Suprapubic skin (tissue), 3 donors: ENCODE results near the gene DFFA.

Experiments used
- CTCF ChIP-seq, 2 donors: fragments of 200-600 bp in 1 of 2; fragments of 450-650 bp in 1 of 2; sonication (generic) in 1 of 2; IDR thresholded peaks; one replicate each; pipeline ENCODE4 v1.5.1; 2016 to 2019; ENCODE audit warnings: antibody characterized with exemption in 2 of 2, mild to moderate bottlenecking in 1 of 2, moderate library complexity in 1 of 2
- EP300 ChIP-seq: sonication (generic); formaldehyde crosslinking; IDR thresholded peaks from one replicate; pipeline ENCODE4 v1.6.1; 2017; ENCODE audit warnings: antibody characterized with exemption
- POLR2A ChIP-seq, 2 donors: fragments of 450-650 bp; IDR thresholded peaks; one replicate each; pipeline ENCODE4 v1.6.1; 2017; ENCODE audit warnings: antibody characterized with exemption in 2 of 2, mild to moderate bottlenecking in 2 of 2, moderate library complexity in 2 of 2

GRCh38 chr1:10519016-10519417 lies 46.7 kb upstream of the DFFA start:
- TF ChIP-seq CTCF (IDR thresholded peaks at IDR 0.05) (no peak), EP300 (no peak), POLR2A (IDR thresholded peaks at IDR 0.05) (no peak)
